Lower leg skin (tissue), 3 donors: ENCODE measurements around the gene PGAP1.

Experiments used
- POLR2A ChIP-seq, 2 donors: fragments of 450-650 bp; IDR thresholded peaks; one replicate each; pipeline ENCODE4 v1.6.1; 2016 to 2017; ENCODE audit warnings: antibody characterized with exemption in 2 of 2, mild to moderate bottlenecking in 1 of 2, moderate library complexity in 1 of 2
- TF ChIP-seq, protein P1 (sequence below), 3 donors: fragments of 450-650 bp; IDR thresholded peaks; one replicate each; pipeline ENCODE4 v1.5.1; 2016; ENCODE audit warnings: antibody characterized with exemption in 3 of 3, mild to moderate bottlenecking in 3 of 3, moderate library complexity in 2 of 3

DNA sequence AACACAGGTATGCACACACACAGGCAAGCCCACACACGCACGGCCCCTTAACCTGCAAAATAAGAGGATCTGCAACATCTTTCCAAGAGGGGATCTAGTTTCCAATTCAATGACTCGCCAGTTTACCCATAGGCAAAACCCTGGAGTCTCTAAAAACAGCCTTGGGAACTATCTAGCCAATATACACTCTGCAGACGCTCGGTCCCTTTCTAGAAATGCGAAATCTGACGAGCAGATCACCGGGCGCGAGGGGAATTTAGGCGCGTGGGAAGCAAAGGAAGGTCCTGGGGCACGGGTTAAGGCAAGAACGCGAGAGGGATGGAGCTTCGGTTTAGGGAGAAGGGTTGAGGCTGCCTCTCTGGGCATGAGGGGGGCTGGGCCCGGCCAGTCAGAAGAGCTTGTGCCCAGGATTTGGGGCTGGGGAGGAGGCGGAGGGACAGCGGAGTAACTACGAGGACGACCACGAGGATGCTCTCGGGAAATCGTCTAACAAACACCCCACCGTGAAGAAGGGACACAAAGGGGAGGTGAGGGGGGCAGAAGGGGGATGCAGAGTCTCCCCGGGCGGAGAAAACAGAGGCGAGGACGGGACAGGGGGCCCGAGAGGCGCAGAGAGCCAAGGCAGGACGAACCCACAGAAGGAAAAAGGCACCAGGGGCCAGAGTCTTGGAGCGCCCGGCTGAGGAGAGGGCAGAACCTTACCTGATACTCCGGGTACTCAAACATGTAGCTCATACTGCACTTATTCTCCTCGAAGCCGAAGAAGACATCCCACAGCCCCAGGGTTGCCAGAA lies 542 bp downstream of the PGAP1 start:
- TF ChIP-seq, protein P1, sequence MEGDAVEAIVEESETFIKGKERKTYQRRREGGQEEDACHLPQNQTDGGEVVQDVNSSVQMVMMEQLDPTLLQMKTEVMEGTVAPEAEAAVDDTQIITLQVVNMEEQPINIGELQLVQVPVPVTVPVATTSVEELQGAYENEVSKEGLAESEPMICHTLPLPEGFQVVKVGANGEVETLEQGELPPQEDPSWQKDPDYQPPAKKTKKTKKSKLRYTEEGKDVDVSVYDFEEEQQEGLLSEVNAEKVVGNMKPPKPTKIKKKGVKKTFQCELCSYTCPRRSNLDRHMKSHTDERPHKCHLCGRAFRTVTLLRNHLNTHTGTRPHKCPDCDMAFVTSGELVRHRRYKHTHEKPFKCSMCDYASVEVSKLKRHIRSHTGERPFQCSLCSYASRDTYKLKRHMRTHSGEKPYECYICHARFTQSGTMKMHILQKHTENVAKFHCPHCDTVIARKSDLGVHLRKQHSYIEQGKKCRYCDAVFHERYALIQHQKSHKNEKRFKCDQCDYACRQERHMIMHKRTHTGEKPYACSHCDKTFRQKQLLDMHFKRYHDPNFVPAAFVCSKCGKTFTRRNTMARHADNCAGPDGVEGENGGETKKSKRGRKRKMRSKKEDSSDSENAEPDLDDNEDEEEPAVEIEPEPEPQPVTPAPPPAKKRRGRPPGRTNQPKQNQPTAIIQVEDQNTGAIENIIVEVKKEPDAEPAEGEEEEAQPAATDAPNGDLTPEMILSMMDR (IDR thresholded peaks at IDR 0.05) = no peak
- no peak for TF ChIP-seq POLR2A (IDR thresholded peaks at IDR 0.05)
